Endometrial microvascular endothelial cells (primary cell): ENCODE results near the gene KCNQ5. TPM values are rescaled to one million over a fixed set of nuclear protein-coding genes. Genes with fewer than 3 reads are reported as not detected.

Experiments
- in situ Hi-C: cut with HindIII; loops from 2 replicates; pipeline ENCODE4 v1.10.0; 2017; ENCODE audit warnings: low sequenced_read_pairs, low pct_unique_long_range_greater_than_20kb; ENCODE audit errors: inconsistent ontology term
- total RNA-seq: library from RNA; depleted of rRNA; stranded (reverse); fragments of >200 nt; gene quantifications from one replicate; pipeline ENCODE4 v1.2.3, GENCODE V29; 2015; ENCODE audit errors: inconsistent ontology term

The KCNQ5 gene
- total RNA-seq, 1 donor from 2014 or later = not detected

DNA sequence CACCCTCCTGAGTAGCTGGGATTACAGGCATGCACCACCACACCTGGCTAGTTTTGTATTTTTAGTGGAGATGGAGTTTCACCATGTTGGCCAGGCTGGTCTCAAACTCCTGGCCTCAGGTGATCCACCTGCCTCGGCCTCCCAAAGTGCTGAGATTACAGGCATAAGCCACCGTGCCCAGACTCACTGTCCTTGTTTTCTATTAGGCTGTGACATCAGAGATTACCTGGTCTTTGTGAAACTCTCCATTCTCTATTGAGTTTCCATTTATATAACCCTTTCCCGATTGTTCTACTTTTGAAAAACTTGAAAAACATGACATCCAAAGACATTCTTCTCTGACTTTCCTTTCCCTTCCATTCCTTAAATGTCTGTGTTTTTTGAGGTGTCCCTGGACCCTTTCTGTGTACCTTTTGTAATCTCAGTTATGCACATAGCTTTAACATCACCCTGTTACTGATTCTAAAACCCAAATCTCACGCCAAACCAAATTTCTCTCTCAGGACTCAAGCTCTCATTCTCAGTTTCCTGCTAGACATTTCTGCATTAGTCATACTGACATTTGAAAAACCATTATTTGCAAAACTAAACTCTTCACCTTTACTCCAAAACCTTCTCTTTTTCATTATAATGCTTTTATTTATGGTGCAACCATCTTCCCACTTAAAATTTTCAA lies 466.4 kb downstream of the KCNQ5 start:
- in situ Hi-C loops = no loop called here

DNA sequence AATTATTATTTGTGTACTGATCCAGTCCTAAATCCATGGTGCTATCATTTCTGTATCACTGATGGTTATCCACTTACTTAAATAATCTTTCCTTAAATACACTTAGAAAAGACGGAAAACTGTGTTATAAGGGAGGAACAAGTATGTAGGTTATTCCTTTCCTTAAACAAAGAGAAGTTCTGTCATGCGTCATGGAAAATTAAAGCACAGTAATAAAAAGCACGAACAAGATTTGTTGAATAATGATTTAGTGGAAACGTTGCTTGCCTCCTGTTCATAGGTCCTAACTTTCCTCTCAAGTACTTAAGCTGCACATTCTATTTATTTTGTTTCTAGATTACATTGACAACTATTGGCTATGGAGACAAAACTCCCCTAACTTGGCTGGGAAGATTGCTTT lies 483.1 kb downstream of the KCNQ5 start:
- in situ Hi-C loops = no loop called here

DNA sequence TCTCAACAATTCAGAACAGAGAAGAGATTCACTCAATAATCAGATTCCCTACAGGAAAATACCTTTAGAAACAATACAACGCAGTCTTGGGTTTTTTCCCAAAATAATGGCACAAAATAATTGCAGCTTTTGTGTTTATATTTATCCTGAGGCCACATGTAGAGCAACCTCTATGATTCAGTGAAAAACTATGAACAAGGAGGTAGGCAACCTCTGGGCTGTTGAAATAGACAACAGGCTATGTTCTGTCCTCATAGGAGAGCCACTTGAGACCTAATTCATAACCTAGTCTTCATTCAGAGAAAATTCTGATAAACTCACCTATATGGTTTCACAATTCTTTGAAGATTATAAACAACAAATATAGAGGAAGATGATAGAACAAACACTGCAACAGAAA lies 485.2 kb downstream of the KCNQ5 start:
- in situ Hi-C loops = no loop called here

DNA sequence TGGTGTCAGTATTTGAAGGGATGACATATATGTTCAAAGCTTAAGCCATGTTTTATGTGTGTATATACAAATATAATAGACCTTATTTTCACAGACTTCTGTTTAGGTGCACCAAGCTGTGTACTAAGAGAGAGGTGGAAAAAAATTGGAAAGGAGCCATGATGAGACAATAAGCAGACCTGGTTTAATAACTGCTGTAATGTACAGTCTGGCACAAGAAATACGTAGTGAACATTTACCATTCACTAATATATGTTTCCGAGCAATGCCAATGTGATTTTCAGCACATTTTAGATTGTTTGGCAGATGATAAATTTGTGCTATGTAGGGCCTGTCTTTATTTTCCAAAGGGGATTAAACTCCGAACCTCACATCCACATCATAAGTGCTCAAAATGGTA lies 487.1 kb downstream of the KCNQ5 start:
- in situ Hi-C loops = no loop called here

DNA sequence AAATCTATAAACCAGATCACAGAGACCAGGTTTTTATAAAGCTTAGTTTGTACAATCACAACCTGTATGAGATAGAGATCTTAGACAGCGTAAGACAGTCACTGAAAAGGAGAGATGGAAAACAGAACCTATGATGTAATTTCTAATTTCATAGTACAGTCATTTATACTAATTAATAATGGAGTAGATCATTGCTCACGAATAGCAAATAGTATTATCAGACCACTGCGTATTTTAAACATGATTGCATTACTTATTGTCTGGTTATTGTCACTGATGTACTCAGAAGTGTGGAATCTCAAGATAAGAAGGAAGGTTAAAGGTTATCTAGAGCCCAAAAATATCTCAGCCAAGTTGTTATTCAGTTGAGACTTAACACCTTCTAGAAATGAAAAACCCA lies 487.8 kb downstream of the KCNQ5 start:
- in situ Hi-C loops = no loop called here

GRCh38 chr6:73116330-73116729 lies 494.5 kb downstream of the KCNQ5 start:
- in situ Hi-C loops = no loop called here

- in situ Hi-C loops = no loop called here
These were observed 499.6 kb downstream of the KCNQ5 start for GRCh38 chr6:73121421-73121993.

GRCh38 chr6:73123632-73124329 lies 501.9 kb downstream of the KCNQ5 start:
- in situ Hi-C loops = no loop called here

GRCh38 chr6:73129653-73130443 lies 508.0 kb downstream of the KCNQ5 start:
- in situ Hi-C loops = loop anchor here (25.0 kb wide), 2 partner anchors 518 to 718 kb away; partner anchors contain the start of gene KCNQ5

DNA sequence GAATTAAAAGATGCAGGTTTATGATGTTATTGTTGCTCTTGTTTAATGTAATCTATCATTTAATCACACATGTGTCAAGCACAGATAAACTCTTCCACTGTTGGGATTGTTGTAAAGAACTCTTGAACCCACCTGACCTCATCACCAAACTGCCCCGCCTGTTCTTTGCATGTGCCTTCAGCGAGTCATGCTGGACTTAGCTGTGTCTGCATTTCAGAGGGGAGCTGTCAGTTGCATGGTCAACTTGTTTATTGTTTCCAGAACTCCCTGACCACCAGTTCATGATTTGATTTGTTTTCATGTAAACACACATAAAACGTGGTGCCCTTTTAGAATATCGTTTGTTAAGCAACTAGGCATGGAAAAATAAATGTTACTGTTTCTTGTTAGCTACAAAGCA lies 509.8 kb downstream of the KCNQ5 start:
- in situ Hi-C loops = loop anchor here (25.0 kb wide), 2 partner anchors 519 to 719 kb away; partner anchors contain the start of gene KCNQ5

DNA sequence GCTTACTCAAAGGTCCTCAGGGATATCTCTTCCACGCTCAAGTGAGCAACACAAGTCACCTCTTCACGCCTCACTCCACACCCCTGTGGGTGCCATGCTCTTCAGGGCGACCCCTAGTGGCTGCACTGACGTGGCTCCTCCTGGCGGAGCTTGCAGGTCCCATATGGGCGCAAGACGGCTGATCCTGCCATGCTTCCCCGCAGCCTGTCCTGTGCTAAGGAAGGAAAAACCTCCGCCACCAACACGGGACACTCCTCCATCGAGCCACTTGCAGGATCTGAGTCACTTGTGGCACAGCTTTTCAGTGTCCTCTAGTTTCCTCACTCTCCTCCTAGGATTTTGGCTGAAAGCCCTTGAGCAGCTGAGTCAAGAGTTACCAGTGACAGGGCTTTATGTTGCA lies 512.7 kb downstream of the KCNQ5 start:
- in situ Hi-C loops = loop anchor here (25.0 kb wide), 2 partner anchors 522 to 722 kb away; partner anchors contain the start of gene KCNQ5

DNA sequence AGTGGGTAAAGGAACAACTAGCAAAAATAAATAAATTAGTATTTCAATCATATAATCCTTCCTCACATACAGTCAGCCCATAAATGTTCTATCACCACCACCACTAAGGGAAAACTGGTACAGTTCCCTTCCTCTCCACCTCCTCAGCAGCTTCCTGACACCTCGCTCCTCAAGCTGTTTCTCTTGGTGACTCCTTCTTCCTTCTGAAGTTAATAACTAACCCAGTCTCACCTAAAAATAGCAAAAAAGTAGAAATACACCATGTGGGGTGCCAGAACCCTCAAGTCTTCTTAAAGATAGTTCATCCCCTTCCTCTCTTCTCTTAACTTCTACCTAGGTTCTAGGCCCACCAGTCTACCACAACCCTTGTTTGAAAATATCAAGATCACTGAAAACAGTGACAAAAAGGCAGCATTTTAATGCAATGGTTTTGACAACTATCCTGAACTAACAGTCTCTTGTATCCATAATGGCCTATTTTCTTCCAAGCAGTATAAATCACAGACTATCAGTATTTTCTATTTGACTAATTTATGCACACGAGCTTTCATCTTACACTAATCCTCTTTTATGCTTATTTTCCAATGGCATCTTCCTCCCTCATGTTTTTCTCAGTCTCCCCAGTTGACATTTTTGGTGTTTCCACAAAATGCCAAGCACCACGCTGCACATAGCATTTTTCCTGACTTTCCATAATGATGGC lies 518.0 kb downstream of the KCNQ5 start:
- in situ Hi-C loops = loop anchor here (25.0 kb wide), 2 partner anchors 528 to 728 kb away; partner anchors contain the start of gene KCNQ5

- in situ Hi-C loops = loop anchor here (25.0 kb wide), 2 partner anchors 531 to 731 kb away; partner anchors contain the start of gene KCNQ5
These were observed 521.7 kb downstream of the KCNQ5 start for GRCh38 chr6:73143551-73143950.

- in situ Hi-C loops = loop anchor here (25.0 kb wide), 2 partner anchors 532 to 732 kb away; partner anchors contain the start of gene KCNQ5
These were observed 522.7 kb downstream of the KCNQ5 start for GRCh38 chr6:73144516-73144915.

DNA sequence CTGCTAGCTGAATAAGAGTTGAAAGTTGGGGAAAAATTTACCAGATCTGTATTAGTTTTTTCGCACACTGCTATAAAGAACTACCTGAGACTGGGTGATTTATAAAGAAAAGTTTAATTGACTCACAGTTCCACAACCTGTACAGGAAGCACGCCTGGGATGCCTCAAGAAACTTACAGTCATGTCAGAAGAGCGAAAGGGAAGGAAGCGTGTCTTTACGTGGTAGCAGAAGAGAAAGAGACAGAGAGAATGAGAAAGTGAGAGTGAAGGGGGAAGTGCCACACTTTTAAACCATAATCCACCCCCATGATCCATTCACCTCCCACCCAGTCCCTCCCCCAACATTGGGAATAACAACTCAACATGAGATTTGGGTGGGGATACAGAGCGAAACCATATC lies 523.8 kb downstream of the KCNQ5 start:
- in situ Hi-C loops = loop anchor here (25.0 kb wide), 2 partner anchors 533 to 733 kb away; partner anchors contain the start of gene KCNQ5

DNA sequence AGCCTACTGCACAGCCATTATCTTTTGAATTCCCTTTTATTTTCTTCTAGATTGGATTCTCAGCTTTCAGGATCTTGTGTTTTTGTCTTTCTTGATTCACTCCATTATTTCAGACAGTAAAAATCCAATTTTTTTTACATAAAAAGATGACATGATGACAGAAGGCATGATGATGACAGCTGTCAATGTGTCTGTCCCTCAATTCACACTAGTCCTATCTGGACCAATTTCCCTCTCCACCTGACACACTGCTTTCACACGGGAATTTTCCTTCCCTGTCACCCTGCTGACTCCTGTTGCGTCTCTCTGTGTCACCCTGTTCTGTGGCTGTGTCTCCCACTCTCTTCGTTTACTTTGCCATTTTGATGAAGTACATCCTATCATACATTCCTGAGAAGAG lies 529.9 kb downstream of the KCNQ5 start:
- in situ Hi-C loops = no loop called here

DNA sequence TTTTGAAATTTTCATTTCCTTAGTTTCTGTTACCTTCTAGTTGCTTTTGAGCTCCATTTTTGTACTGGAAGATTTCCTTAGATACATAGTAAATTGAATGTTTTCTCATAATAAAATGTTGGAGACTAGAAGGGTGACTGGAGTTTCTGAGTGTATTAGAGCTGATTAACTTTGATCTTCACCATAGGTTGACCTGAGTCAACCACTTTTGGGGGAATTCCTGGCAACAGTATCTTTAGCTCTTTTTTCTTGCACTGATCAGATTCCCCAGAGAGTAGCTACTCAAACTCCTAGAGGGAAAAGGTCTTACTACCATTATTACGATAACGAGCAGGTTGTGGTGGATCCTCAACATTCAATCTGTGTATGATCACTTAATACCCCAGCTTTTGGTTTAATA lies 530.7 kb downstream of the KCNQ5 start:
- in situ Hi-C loops = no loop called here

DNA sequence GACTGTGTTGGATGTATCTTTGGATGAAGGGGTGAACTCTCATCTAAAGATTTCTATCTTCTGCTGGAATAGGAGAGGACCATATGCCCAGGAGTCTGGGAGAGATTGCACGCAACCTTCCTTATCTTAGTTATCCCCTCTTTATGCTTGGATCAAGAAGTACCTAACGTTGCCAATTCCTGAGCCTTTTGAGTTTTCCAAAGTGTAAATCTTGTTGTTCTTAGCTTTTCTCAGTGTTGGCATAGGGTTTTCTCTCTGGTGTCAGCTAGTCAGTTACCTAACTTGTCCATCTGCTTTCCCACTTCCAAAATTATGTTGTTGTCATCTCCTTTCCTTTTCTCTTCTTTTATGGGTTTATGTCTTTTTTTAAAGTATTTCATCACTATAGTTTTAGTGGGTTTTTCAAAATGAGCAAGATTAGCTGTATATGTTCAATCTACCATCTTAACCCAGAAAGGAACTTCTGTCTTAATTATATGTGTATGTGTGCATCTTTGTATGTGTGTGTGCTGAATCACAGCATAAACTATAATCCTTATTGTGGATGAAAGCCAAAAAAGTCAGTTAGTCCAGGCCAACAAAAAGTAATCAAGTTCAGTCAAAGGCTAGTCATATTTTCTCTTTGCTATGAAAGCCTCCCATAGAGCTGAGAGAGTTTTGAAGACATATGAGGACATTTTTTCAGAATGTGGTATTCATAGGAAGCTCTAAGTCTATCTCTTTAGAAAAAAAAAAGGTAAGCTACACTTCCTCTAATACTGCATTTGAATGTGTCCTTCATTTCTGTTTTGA lies 531.3 kb downstream of the KCNQ5 start:
- in situ Hi-C loops = no loop called here
